OCI-LY3 (cell line): ENCODE measurements around the gene SIN3A.

Source experiments
- CTCF ChIP-seq: fragments of 200-600, 300-600 bp; sonication (generic); IDR thresholded peaks from 2 replicates; pipeline ENCODE4 v1.5.1; 2014; ENCODE audit warnings: antibody characterized with exemption, low read length, low read depth
- EZH2phosphoT487 ChIP-seq: fragments of 200-600 bp; shearing (Covaris generic); IDR thresholded peaks from 2 replicates; pipeline ENCODE4 v1.6.1; 2018; ENCODE audit warnings: antibody characterized with exemption, mixed run types, low read depth

GRCh38 chr15:75451674-75452363, at the start of gene SIN3A:
- no peak for TF ChIP-seq CTCF
- TF ChIP-seq EZH2phosphoT487, result no peak
